HepG2 (cell line): ENCODE data around the gene TRIM2. TPM values are rescaled to one million over a fixed set of nuclear protein-coding genes. Genes with fewer than 3 reads are reported as not detected.

ENCODE experiments used
- ATAC-seq: fragments of 200-7000 bp; cut with Tn5 transposase; 3 replicates; pipeline ENCODE4 v1.9.1; 2020; ENCODE audit warnings: mild to moderate bottlenecking, moderate library complexity
- BruUV-seq: library from RNA; stranded (reverse); fragments of 400-500 nt; replicated peaks from 2 replicates; lab custom pipeline; 2021; lab: Mats Ljungman, UMichigan
- CTCF ChIA-PET: fragments of 300-600 bp; formaldehyde crosslinking; extraction: SDS; loops from one replicate; lab custom pipeline; 2021; ENCODE audit warnings: low total read pairs, inconsistent platforms, low intra/inter-chr PET ratio; lab: Yijun Ruan, JAX
- POLR2A ChIA-PET: fragments of 350-600 bp; sonication (Branson Sonifier 250); formaldehyde crosslinking; loops from one replicate; lab custom pipeline; 2020; ENCODE audit warnings: antibody characterized with exemption, inconsistent platforms; lab: Yijun Ruan, JAX
- DNase-seq: peaks from one replicate; pipeline ENCODE4 v3.0.0-alpha.2; 2015; ENCODE audit warnings: low spot score
- FAIRE-seq: peaks from 3 replicates; lab custom pipeline; 2011; peaks lifted over from hg19 to GRCh38; lab: Jason Lieb, UNC
- H2AFZ ChIP-seq: one replicate; pipeline ENCODE4 v1.6.1; 2011; ENCODE audit warnings: low read length, inconsistent platforms
- H3K27ac ChIP-seq: fragments of 300-600 bp; 3 replicates; pipeline ENCODE4 v1.8.0; 2011; ENCODE audit warnings: mixed run types, mild to moderate bottlenecking, mixed read lengths, low read length, inconsistent platforms; ENCODE audit not compliant: insufficient read depth; ENCODE audit errors: extremely low read length
- H3K27me3 ChIP-seq, 2 experiments: fragments of 200-600 bp in 1 of 2; 2 replicates in 1 of 2; 3 replicates in 1 of 2; pipeline versions ENCODE4 v1.6.0 to v1.8.0; 2011; ENCODE audit warnings: low read length in 2 of 2, mild to moderate bottlenecking in 2 of 2, moderate library complexity in 2 of 2, inconsistent platforms in 1 of 2; ENCODE audit not compliant: insufficient read depth in 2 of 2, control insufficient read depth in 1 of 2
- H3K36me3 ChIP-seq, 2 experiments: fragments of 200-600 bp in 1 of 2; replicated peaks in 1 of 2; 2 replicates in 1 of 2; 3 replicates in 1 of 2; pipeline versions ENCODE4 v1.5.1 to v1.8.0; 2011; ENCODE audit warnings: low read length in 2 of 2, inconsistent platforms in 1 of 2; ENCODE audit not compliant: insufficient read depth in 2 of 2, control insufficient read depth in 1 of 2
- H3K4me1 ChIP-seq: 2 replicates; pipeline ENCODE4 v1.5.1; 2012; ENCODE audit warnings: low read length, inconsistent platforms; ENCODE audit not compliant: insufficient read depth
- H3K4me2 ChIP-seq: 2 replicates; pipeline ENCODE4 v1.6.0; 2011; ENCODE audit warnings: low read depth, low read length, inconsistent platforms
- H3K4me3 ChIP-seq, 3 experiments: fragments of 200-600 bp in 1 of 3; sonication (generic), shearing (Covaris generic) in 1 of 3; replicated peaks in 1 of 3; 2 replicates each; pipeline ENCODE4 v1.5.1; 2011 to 2016; ENCODE audit warnings: low read length in 3 of 3, inconsistent platforms in 2 of 3, low read depth in 2 of 3, mild to moderate bottlenecking in 2 of 3, control low read depth in 1 of 3, mixed read lengths in 1 of 3; ENCODE audit not compliant: insufficient read depth in 1 of 3
- H3K79me2 ChIP-seq: one replicate; pipeline ENCODE4 v1.6.1; 2011; ENCODE audit warnings: low read length, inconsistent platforms; ENCODE audit not compliant: insufficient read depth
- H3K9ac ChIP-seq: 2 replicates; pipeline ENCODE4 v1.6.0; 2011; ENCODE audit warnings: mild to moderate bottlenecking, low read depth, low read length, inconsistent platforms; ENCODE audit not compliant: insufficient read depth
- H3K9me3 ChIP-seq: 2 replicates; pipeline ENCODE4 v1.5.1; 2012; ENCODE audit warnings: mild to moderate bottlenecking, low read length
- H4K20me1 ChIP-seq: 2 replicates; pipeline ENCODE4 v1.6.0; 2011; ENCODE audit warnings: inconsistent platforms, mild to moderate bottlenecking, low read length, moderate library complexity; ENCODE audit not compliant: insufficient read depth
- ARID5B ChIP-seq: IDR thresholded peaks from 2 replicates; pipeline ENCODE4 v1.4.0; 2020; ENCODE audit warnings: mild to moderate bottlenecking, missing genetic modification reagents
- CREB1 ChIP-seq, 2 experiments: fragments of 450-650 bp in 1 of 2; IDR thresholded peaks; 2 replicates each; pipeline ENCODE4 v1.6.1; 2016 to 2017; ENCODE audit warnings: control low read depth in 1 of 2, mild to moderate bottlenecking in 1 of 2, missing compliant biosample characterization in 1 of 2, missing genetic modification characterization in 1 of 2
- FOXA3 ChIP-seq: IDR thresholded peaks from 2 replicates; pipeline ENCODE4 v1.6.1; 2016; ENCODE audit warnings: missing genetic modification reagents, missing compliant biosample characterization
- FOXO4 ChIP-seq: sonication (generic); formaldehyde crosslinking; conservative IDR thresholded peaks from 2 replicates; pipeline ENCODE4 v1.8.1; 2023; ENCODE audit warnings: missing genetic modification reagents
- FOXP1 ChIP-seq, 2 experiments: fragments of 450-650 bp in 1 of 2; IDR thresholded peaks; 2 replicates each; pipeline ENCODE4 v1.6.1; 2017 to 2018; ENCODE audit warnings: antibody characterized with exemption in 1 of 2
- GPN1 ChIP-seq: sonication (generic); formaldehyde crosslinking; IDR thresholded peaks from 2 replicates; pipeline ENCODE4 v1.5.1; 2020; ENCODE audit warnings: missing genetic modification reagents, borderline replicate concordance
- KDM2A ChIP-seq: sonication (generic); formaldehyde crosslinking; IDR thresholded peaks from 2 replicates; pipeline ENCODE4 v1.4.0; 2020; ENCODE audit warnings: low read depth, missing genetic modification reagents, borderline replicate concordance
- PBX2 ChIP-seq: IDR thresholded peaks from 2 replicates; pipeline ENCODE4 v1.6.1; 2016; ENCODE audit warnings: control low read depth
- ZBTB43 ChIP-seq: sonication (generic); formaldehyde crosslinking; conservative IDR thresholded peaks from 2 replicates; pipeline ENCODE4 v1.4.0; 2020; ENCODE audit warnings: missing genetic modification reagents
- ZNF841 ChIP-seq: sonication (generic); formaldehyde crosslinking; IDR thresholded peaks from 2 replicates; pipeline ENCODE4 v1.8.1; 2023; ENCODE audit warnings: missing genetic modification reagents, borderline replicate concordance
- WGBS: methylation state at CpG from one replicate; pipeline ENCODE4 v1.1.6; 2017; ENCODE audit warnings: low lambda C conversion rate; 5-methylcytosine and 5-hydroxymethylcytosine counted together
- in situ Hi-C: cut with HindIII; loops from 2 replicates; pipeline ENCODE4 v1.10.0; 2017; ENCODE audit warnings: low pct_unique_long_range_greater_than_20kb; ENCODE audit not compliant: extremely low pct_ligation_motif_present
- intact Hi-C: fragments of 100-400 bp; cut with micrococcal nuclease; formaldehyde crosslinking; loops from one replicate; pipeline ENCODE4 v1.10.0; 2022; ENCODE audit not compliant: unreplicated experiment
- polyA plus RNA-seq, 8 experiments: library from polyadenylated mRNA; depleted of rRNA in 3 of 8; stranded (reverse) in 7 of 8; unstranded in 1 of 8; fragments of >200 nt; fragmentation: Illumina TruSeq in 4 of 8; extraction: Trizol in 4 of 8; gene quantifications; 2 replicates each; pipeline versions ENCODE4 v1.2.1 to v1.2.3, GENCODE V29; 2011 to 2016; ENCODE audit warnings: low read depth in 4 of 8, missing spikeins in 1 of 8, mixed read lengths in 1 of 8; ENCODE audit not compliant: insufficient read depth in 1 of 8
- total RNA-seq, 5 experiments: library from RNA; depleted of rRNA; stranded (reverse); fragments of >200 nt; fragmentation: Illumina TruSeq; extraction: Trizol; gene quantifications; 2 replicates each; pipeline ENCODE4 v1.2.3, GENCODE V29; 2016; ENCODE audit warnings: low read depth in 1 of 5

TRIM2 gene
- total and polyA plus RNA-seq, 2 of the 13 experiments (the other 11 are each of a cell fraction or from before 2014, with no cell fraction given): 2.1 to 4.2 TPM

- no peak overlapping the region for H3K4me3 ChIP-seq
- H4K20me1 ChIP-seq: no peaks in the 10 kb centered on the region
- DNase-seq (no peak), ATAC-seq (no peak), FAIRE-seq (no peak)
- no peak overlapping the region for H3K27ac ChIP-seq
- TF ChIP-seq FOXO4 (CRISPR knock-in tag): no peak
- no peak for TF ChIP-seq KDM2A (CRISPR knock-in tag)
- no peak for TF ChIP-seq PBX2 (CRISPR knock-in tag)
- no peaks in the 10 kb centered on the region for H3K36me3 ChIP-seq
- no peak overlapping the region for H3K9ac ChIP-seq
- H3K79me2 ChIP-seq: no peaks in the 10 kb centered on the region
- peaks cover 0 to 2% of the 10 kb centered on the region in 2 experiments; a peak in 3 of 5 replicates for H3K27me3 ChIP-seq
- in situ Hi-C loops: no loop called here
- intact Hi-C loops: no loop called here
- H2AFZ ChIP-seq: no peak overlapping the region
- H3K4me1 ChIP-seq: peaks cover 10% of the 10 kb centered on the region; the same call in 1 of the 2 replicates
- no peaks in the 10 kb centered on the region for H3K9me3 ChIP-seq
- CTCF ChIA-PET: no interaction called here
- H3K4me2 ChIP-seq: no peak overlapping the region
- BruUV-seq: no TSS peak
- POLR2A ChIA-PET: no interaction called here
Measured at GRCh38 chr4:153217440-153217839, 13.2 kb downstream of the TRIM2 start.

GRCh38 chr4:153218961-153219360 is 14.7 kb downstream of the TRIM2 start:
- H4K20me1 ChIP-seq: no peaks in the 10 kb centered on the region
- no TSS peak for BruUV-seq
- no peaks in the 10 kb centered on the region for H3K36me3 ChIP-seq
- in situ Hi-C loops (no loop called here), intact Hi-C loops (no loop called here)
- H3K79me2 ChIP-seq: no peaks in the 10 kb centered on the region
- peaks cover 18% of the 10 kb centered on the region for H3K4me1 ChIP-seq
- no peak for FAIRE-seq
- no peak overlapping the region for H2AFZ ChIP-seq
- H3K27me3 ChIP-seq: peaks cover 0 to 2% of the 10 kb centered on the region in 2 experiments; a peak in 1 of 5 replicates
- ATAC-seq: no peak
- H3K27ac ChIP-seq: no peak overlapping the region
- peak; percentile 9 for DNase-seq
- H3K4me2 ChIP-seq: no peak overlapping the region
- ChIA-PET POLR2A (no interaction called here), CTCF (no interaction called here)
- 32% methylated on average over 3 of the region's 3 CpGs for WGBS
- H3K9me3 ChIP-seq: no peaks in the 10 kb centered on the region
- H3K9ac ChIP-seq: no peak overlapping the region
- H3K4me3 ChIP-seq: no peak overlapping the region
- TF ChIP-seq FOXA3 (peak; percentile 42; the same call in 1 of the 2 replicates), ARID5B (CRISPR knock-in tag) (peak; percentile 51), FOXP1 (IDR thresholded peaks at IDR 0.05) (no peak), FOXP1 (CRISPR knock-in tag; IDR thresholded peaks at IDR 0.05) (0 out of 2 replicates have a peak, but pooled peaks have one; percentile 19), CREB1 (IDR thresholded peaks at IDR 0.05) (no peak), CREB1 (CRISPR knock-in tag; IDR thresholded peaks at IDR 0.05) (0 out of 2 replicates have a peak, but pooled peaks have one; percentile 15), GPN1 (CRISPR knock-in tag) (no peak), ZNF841 (no peak), ZBTB43 (CRISPR knock-in tag) (no peak)
